NCI-H446 treated with DMSO at 0.1 percent for 48 hours (cell line): Measurements from ENCODE around the gene CXCR3.
"Not testable (repeated sequence)": the region's sequence is repeated elsewhere in the genome, so short reads cannot be mapped to it uniquely, and the experiment has no call there.

ENCODE experiments used
- DNase-seq: peaks from one replicate; lab custom pipeline; 2025; lab: John Stamatoyannopoulos, UW

CXCR3 gene

DNA sequence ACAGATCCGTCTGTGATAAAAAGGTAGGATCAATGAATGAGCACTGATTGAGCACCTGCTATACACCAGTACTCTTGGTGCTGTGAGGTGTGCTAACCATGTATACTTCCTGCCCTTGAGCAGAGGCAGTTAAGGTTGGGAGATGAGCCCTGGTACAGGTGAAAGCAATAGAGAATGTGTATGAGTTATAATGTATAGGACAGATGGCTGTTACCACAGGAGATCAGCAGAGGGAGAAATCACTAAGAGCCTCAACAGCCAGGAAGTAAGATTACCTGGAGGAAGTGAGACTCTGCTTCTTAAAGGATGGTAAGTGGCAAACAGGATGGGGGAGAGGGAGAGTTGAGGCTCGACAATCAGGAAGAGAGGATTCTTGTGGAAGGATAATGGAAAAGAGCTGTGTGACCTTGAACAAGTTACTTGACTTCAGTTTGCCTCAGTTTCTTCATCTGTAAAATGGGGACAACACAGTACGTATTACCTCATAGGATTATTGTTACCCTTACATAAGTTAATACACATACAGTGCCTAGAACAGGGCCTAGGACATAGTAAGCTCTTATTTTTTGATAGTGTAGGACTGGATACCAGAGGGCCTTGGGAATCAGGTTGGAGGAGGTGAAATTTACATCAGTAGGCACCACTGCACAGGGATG lies 9.1 kb downstream of the CXCR3 start:
- no peak for DNase-seq

DNA sequence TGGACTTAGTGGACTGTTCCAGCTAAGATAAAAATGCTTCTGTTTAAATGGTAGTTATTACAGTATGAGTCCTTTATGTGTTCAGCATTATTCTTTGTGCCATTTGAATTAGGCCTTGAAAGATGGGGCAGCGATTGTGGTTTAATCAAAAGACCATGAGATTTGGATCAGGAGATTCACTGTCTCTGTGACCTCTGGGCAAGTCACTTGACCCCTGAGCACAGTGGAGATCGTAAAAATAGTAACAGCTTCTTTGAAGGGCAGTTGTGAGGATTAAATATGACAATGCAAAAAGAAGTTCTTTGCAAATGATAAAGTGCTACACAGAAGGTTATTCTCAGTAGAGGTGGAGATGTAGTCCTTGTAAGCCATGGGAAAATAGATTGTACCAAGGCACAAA lies 10.8 kb downstream of the CXCR3 start:
- no peak for DNase-seq

DNA sequence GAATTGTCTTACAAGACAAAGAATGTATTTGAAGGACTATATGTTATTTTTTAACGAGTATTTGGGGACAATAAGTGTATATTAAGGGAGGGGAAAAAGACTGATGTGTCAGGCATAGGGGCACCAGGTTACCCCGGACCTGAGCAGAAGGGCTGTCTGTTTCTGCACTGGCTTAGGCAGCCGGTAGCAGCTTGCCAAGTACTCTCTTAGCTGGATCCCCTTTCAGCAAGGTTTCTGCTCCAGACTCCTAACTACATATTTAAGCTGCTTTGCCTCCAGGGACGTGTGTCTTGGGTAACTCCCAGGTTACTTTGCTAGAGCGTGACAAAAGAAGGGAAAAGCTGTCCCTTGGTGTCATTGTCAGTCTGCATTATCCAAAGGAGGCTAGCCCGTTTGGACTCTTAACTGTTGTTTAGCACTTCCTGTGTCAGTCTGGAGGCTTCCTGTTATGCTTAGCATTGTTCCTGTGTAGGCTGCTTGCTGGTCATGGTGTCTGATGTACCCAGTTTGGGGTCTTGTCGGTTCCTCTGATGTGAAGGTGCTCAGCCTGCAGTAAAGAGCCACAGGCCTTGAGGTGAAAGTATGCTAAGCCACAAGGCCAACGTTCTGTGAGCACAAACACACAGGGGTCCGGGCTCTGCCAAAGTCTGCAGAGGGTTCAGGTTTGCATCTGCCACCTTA lies 11.6 kb downstream of the CXCR3 start:
- DNase-seq, result no peak

DNA sequence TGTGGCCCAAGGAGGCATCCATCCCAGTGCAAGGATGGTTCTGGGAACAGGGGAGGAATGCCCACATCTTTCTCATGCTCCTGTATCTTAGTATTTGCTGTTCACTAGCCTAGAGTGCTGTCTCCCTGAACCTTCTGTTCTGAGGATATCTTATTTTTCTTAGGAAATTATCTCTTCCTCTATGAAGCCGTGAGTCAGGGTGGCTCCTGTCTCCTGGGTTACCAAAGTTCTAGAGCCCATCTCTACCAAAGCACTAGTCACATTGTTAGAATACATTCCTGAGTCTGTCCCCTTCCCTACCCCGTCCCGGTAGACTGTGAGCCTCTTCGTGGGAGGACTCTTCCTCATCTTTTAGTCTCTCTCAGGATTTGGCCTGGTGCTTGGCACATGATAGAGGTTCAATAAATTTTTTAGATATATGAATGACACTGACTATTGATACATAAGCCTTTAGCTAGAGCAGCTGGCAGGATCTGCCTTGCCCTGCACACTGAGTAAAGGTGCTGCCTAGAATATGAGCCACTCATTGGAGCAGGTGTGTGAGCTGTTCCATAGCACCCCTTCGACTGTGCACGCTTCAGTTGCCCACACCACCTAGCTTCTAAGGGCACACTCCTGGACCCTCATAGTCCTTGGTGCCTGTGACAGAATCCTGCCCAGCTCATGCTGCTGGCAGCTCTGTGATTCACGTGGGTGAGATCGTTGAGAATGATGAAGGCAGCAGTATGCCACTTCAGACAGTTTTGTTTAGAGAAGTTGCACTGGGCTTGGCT lies 13.3 kb downstream of the CXCR3 start:
- no peak for DNase-seq

DNA sequence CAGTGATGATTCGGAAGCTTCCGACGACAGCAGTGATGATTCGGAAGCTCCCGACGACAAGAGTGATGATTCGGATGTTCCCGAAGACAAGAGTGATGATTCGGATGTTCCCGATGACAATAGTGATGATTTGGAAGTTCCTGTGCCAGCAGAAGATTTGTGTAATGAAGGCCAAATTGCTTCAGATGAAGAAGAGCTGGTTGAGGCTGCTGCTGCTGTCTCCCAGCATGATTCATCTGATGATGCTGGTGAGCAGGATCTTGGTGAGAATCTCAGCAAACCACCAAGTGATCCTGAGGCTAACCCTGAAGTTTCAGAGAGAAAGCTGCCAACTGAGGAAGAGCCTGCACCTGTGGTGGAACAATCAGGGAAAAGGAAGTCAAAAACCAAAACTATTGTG lies 14.2 kb downstream of the CXCR3 start:
- DNase-seq, result no peak

DNA sequence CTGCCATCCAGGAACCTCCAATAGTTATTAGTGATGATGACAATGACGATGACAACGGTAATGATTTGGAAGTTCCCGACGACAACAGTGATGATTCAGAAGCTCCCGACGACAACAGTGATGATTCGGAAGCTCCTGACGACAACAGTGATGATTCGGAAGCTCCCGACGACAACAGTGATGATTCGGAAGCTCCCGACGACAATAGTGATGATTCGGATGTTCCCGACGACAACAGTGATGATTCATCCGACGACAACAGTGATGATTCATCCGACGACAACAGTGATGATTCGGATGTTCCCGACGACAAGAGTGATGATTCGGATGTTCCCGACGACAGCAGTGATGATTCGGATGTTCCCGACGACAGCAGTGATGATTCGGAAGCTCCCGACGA lies 14.7 kb downstream of the CXCR3 start:
- no peak for DNase-seq

DNA sequence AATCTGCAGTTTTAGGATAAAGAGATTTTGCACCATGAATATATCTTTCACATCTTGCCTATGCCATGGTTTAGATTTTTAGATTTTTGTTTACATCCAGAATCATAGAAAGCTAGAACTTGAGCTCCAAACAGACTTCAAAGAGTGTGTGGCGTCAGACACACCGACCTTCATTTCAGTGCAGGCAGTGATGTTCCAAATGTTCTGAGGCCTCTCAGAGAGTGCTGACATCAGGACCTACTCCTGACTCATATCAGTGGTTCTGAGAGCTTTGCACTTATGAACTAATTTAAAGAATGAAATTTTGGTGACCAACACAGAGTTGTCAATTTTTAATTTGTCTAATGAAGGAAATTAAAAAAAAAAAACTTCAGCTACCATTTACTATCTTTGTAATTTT lies 18.3 kb downstream of the CXCR3 start:
- DNase-seq, result no peak

DNA sequence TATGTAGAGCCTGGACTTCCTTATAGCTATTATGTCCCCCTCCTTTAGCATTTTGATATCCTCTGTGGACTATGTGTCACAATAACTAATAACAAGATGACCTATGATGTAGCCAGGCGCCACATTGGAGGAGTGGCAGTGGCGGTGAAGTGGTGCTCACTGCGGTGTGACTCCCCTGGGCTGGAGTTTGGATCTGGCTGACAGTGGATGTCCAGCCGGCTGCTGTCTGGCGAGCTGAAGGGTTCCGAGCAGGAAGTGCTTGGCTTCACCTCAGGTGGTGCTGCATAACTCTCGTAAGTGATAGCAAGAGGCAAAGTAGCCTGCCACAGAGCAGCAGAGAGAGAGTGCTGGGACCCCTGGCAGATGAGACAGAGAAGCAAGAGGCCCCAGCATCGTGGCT lies 25.1 kb downstream of the CXCR3 start:
- DNase-seq, result not testable (repeated sequence)

DNA sequence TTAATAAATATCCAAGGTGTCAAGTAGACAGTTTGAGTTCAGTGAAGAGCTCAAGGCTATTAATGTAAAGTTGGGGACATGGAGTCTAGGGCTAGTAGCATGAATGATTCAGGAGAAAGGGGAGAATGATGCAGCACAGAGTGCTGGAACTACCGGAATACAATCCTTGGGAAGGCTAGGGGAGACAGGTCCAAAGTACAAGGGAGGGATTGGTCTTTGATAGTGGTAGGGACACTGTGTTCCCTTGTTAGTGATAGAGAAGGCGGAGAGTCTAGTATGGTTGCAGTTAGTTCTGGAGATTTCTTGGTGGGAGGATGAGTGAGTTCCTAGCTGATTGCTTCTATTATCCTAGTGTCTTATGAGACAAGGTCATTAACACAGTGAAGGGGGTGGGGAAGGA lies 31.4 kb downstream of the CXCR3 start:
- DNase-seq, result no peak

DNA sequence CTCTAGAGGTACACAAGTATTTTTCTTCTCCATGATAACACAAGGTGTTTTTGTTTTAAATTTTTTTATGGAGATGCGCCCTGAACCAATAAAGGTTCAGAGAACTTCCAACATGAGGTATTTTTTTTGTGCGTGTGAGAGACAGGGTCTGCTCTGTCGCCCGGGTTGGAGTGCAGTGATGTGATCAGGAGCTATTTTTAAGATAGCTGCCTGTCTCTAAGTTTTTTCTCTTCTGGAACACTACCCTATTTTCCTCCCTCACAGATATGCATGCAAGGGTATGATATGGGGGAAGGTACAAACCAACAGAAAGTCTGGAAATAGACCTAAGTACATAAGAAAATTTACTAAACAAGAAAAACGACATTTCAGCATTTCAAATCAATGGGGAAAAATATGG lies 37.1 kb downstream of the CXCR3 start:
- no peak for DNase-seq

DNA sequence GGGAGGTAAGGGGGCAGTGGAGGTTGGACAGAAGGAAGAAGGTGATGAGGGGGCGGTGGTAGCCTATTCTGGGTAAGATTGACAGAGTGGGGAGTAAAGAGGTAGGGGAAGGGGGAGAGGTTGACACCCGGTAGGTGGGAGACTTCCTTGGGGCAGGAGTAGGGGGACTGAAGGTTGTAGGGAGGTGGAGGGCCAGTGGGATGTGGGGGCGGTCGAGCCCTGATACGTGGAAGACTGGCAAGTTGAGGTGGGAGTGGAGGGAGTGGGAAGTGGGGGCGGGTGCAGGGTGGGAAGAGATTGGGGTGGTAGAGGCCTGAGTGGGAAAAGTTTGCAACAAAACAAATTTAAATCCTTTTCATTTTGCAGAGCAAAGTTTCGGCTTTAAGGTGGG lies 38.3 kb downstream of the CXCR3 start:
- no peak for DNase-seq

DNA sequence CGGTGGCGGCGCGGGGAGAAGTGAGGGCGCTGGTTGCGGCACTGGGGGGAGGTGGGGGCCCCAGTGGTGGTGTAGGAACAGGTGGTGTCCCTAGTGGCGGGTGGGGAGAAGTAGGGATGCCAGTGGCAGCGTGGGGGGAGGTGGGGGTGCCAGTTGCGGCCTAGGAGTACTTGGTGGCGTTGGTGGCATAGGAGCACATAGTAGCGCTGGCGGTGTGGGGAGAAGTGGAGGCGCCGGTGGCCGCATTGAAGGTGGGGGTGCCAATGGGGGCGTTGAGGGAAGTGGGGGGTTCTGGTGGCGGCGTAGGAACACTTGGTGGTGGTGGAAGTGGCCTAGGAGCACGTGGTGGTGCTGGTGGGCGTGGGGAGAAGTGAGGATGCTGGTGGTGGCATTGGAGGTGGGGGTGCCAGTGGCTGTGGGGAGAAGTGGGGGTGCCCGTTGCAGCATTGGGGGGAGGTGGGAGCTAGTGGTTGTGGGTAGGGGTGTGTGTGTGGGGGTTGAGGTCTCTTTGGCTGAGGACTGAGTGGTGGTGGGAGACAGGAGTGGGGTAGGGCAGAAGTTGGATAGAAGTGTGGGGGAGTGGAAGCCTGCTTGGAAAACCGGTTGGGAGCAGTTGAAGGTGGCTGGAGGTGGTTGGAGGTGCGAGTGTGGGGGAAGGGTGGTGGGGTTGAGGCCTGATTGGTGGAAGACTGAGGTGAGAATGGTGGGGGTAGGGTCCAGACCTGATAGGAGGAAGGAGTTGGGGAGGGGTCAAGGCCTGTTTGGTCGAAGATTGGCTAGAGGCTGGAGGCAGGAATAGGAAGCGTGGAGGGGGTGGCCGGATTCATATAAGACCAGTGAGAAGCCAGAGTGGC lies 38.9 kb downstream of the CXCR3 start:
- DNase-seq, result no peak

DNA sequence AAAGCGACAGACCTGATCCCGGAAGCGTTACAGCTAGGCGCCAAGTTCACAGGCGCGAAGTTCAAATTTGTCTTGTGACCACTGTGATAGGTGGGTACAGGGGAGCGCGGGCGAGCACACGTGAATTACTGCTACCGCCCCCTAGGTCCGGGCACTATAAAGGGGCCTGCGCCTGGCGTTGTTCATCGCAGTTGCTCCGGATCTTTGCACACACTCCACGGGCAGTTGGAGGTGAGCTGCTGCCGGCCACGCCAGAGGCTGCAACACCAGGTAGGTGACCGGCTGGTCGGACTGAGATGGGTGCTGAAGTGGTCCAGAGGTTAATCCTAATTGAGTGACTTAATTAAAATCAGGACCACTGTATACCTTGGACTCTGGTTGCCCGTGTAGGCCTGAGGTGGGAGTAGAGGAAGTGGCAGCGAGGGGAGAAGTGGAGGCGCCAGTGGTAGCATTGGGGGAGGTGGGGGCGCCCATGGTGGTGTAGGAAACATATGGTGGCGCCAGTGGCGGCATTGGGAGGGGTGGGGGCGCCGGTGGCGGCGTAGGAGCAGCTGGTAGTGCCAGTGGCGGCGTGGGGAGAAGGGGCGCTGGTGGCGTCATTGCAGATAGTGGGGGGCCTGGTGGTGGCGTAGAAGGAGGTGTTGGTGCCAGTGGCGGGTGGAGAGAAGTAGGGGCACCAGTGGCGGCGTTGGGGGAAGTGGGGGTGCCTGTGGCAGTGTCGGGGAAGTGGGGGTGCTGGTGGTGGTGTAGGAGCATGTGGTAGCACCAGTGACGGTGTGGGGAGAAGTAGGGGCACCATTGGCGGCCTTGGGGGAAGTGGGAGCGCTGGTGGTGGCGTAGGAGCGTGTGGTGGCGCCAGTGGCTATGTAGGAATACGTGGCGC lies 39.8 kb downstream of the CXCR3 start, which contains the start of gene GCNA:
Gene GCNA, plus strand, starts transcription at position 185 of the 883 bp plus-strand sequence. CDS start 2,385 bp downstream, outside the sequence.
- no peak for DNase-seq

DNA sequence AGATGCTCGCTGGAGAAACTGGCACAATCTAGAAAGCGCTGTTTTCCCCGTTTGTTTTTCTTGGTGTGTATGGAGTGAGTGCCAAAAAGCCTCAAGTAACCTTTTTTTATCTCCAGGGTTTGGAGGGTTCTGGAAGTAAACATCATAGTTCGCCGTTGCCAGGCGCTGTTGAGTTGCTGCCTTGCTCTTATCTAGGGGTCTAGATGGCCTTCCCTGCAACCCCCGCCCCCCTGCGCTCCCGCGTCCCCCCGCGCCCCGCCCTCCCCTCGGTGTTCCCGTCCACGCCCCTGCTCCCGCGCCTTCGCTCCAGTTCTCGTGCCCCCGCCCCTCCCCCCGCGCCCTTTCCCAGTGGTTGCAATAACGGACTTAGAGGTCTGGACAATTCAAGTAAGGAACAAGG lies 40.6 kb downstream of the CXCR3 start:
- DNase-seq, result no peak

DNA sequence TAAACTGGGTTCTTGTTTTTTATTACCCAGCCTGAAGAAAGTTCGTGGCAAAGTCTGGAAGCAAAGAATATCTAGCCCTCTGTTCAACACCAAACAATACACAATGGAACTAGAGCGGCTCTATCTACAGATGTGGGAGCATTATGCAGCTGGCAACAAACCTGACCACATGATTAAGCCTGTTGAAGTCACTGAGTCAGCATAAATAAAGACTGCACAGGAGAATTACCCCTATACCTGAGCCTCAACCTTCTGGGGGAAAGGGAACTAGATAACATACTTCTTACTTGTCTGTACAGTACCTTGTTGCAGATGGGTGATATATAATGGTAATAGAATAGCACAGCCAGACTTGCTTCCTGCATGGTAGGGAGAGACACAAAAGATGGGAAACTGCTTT lies 44.7 kb downstream of the CXCR3 start:
- DNase-seq, result no peak

DNA sequence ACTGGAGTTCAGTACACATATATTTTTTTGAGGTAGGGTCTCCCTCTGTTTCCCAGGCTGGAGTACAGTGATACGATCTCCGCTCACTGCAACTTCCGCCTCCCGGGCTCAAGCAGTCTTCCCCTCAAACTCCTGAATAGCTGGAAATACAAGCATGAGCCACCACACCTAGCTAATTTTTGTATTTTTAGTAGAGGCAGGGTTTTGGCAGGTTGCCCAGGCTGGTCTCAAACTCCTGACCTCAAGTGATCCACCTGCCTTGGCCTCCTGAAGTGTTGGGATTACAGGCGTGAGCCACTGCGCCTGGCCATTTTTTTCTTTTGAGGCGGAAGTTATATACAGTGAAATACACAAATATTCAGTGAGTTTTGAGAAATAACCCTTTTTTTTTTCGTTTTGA lies 46.9 kb downstream of the CXCR3 start:
- not testable (repeated sequence) for DNase-seq
